ENCODE measurements around the gene POLD2.

The POLD2 gene

DNA sequence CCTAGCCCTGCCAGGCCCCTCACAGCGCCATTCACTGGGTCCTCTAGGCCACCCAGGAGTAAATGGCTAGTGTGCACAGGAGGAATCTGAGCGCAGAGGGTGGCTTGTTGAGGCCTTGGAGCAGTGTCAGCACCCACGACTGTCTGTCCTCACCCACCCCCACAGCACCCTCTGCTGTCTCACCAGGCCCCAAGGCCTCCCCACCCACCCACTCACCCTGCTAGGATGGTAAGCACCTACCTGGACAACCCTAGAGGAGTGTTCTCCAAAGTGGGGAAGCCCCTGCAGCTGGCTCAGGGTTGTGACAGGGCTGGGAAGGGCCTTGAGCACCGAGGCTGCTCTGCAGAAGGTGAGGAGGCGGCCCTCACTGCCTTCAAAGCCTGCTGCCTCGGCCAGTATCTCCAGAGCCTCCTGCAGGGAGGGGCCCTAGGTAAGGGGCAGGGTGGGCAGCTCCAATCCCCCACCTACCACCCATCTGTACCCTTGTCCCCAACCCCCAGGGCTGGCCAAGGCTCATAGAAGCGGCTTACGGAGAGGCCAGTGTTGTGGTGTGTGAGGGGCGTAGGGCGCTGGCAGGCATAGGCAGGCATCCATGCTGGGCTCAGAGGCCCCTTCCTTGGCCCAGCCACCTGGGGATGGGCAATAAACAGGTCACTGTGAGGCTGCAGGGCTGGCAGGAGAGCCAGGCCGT is 43.9 kb downstream of the POLD2 start:
- no peak for DNase-seq

DNA sequence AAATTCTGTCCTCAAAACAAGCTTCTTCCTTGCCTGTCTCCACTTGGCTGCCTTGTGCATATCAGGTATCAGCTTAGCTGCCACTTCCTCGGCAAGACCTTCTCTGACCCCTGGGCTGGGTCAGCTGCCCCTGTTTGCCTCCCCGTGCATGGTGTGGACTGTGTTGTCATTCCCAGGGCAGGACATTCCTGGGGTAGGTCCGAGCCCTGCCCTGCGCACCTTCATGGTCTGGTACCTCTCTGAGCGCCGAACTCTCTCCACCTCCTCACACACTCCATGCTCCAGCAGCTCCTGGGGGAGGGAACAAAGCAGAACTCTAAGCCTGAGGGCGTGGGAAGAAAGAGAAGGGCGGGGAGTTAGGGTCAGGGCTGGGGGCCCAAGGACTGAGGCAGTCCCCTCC is 44.8 kb downstream of the POLD2 start:
- no peak for DNase-seq

DNA sequence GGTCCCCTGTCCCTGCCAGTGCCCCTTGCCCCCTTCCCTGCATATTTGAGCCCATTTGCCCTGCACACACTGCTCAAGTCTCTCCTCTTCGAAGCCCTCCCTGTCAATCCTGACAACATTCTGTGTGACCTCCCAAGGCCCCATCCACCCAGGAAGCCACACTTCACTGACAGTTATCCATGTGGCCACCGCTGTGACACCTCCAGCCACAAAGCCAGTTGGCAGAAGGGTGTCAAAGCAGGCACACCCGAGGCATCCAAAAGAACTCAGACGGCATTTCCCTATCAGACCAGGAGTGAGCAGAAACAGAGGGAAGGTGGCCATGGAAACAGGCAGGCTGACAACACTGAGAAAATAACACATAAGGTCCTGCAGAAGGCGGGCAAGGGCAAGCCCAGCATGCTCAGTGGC is 45.7 kb downstream of the POLD2 start:
- no peak for DNase-seq

DNA sequence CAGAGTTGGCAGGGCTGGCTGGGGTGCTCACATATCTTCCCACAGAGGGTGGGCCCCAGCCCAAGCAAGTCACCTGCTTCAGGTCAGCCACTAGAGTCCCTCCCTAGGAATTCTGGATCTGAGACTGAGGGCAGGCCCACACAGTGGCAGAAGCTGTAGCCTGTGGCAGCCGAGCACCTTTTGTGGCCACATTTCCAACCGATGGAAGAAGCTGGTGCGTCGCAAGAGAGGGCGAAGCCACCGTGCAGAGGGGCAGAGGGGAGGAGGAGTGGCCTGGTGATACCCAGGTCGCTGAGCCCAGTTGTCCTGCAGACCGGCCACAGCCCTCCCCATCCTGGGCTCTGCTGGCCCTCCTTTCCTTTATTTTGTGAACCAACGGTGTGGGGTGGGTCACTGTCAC is 46.3 kb downstream of the POLD2 start:
- DNase-seq = no peak

DNA sequence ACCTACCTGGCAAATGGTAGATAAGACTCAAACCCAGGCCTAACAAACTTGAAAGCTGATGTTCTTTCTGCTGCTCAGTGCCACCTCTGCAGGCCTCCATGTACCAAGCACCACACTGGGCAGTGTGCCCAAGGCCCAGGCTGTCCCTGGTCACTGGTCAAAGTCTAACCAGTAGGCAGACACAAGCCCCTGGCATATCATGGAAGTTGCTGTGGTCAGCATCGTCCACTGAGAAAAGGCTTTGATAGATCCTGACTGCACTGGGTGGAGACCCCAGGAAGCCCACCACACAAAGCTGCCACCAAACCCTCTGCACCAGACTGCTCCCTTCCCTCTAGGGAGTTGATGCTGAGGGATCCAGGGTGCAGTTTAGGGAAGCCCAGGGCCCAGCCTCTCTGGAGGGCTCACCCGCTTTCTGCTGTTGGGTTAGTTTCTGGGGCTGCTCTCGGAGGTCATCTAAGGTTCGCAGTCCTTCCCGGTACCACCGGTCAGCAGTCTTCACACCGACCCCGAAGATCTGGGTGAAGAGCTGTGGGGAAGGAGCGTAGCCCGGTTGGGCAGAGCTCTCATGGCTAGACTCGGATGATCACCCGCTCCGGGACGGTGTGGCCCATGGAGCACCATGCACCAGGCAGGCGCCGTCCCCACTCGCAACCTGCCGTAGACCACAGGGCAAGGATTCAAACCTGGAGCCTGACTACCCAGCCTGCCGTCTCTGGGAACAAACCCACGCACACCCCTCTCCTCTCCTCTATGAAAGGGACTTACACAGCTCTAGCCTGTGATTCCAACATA is 47.0 kb downstream of the POLD2 start:
- DNase-seq = no peak

DNA sequence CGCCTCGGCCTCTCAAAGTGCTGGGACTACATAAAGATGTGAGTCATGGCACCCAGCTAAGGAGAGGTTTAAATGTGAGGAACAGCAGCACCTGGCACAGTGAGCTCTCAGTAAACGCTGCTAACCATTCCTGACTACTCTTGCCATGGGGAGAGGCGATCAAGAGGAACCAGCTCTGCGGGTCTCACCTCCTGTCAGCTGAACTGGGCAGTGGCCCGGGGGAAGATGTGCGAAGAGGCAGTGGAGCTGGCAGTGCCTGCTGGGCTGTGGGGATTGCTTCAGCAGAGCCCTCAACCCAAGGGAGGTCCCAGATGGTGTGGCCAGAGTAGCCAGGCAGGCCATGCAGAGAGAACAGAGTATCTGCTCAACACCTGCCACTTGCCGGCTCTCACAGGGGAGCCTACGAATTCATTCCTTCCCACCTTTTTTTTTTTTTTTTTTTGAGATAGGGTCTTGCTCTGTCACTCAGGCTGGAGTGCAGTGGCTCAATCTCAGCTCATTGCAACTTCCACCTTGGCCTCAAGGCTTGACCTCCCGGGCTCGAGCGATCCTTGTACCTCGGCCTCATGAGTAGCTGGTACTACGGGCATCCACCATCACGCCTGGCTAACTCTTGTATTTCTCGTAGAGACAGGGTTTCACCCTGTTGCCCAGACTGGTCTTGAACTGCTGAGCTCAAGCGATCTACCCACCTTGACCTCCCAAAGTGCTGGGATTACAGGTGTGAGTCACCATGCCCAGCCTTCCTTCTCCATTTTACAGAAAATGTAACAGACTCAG is 47.9 kb downstream of the POLD2 start:
- DNase-seq = no peak

DNA sequence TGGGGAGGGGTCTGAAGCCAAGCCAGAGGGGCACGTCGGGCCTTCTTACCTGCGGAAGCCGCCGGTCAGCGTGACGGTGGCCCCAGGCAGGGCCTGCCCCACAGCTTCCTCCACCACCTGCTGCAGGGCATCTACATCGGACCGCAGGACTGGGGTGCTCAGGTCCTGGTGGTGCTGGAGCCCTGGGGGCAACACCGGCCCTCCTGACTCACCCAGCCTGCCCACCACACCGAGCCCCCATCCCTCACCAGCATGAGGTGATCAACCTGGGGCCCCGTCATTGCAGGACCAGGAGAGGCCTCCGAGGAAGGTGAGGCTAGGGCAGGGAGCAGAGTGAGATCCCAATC is 49.0 kb downstream of the POLD2 start:
- DNase-seq = no peak

DNA sequence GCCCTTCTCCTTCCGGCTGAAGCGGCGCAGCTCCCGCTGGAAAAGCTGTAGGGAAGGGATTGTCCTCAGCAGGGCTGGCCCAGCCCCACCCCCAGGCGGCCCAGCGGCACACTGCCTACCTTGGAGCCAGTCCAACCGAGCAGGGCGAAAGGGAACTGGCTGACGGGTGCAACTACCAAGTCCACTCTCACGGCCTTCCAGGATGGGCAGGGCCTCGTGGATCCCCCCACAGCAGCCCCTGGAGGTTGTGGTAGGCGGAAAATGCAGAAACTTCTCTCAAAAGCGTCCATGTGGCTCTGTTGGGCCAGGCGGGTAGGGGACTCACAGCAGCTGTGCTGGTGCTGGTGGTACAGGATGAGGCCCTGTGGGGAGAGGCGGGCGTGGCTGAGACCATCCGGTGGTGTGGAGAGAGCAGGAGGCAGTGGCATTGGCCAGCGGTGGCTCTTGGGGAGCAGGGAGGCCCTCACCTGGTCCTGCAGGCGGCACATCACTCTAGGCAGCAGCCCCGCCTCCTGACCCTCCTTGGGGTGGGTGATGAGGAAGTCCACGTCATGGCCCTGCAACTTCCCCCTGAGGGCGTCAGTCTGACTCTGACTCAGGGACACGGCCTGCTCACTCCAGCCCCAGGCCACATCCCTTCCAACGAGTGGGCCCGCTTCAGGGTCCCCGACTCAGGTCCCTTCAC is 49.5 kb downstream of the POLD2 start:
- DNase-seq = peak in 2 of 5 experiments; percentile 48 to 60

DNA sequence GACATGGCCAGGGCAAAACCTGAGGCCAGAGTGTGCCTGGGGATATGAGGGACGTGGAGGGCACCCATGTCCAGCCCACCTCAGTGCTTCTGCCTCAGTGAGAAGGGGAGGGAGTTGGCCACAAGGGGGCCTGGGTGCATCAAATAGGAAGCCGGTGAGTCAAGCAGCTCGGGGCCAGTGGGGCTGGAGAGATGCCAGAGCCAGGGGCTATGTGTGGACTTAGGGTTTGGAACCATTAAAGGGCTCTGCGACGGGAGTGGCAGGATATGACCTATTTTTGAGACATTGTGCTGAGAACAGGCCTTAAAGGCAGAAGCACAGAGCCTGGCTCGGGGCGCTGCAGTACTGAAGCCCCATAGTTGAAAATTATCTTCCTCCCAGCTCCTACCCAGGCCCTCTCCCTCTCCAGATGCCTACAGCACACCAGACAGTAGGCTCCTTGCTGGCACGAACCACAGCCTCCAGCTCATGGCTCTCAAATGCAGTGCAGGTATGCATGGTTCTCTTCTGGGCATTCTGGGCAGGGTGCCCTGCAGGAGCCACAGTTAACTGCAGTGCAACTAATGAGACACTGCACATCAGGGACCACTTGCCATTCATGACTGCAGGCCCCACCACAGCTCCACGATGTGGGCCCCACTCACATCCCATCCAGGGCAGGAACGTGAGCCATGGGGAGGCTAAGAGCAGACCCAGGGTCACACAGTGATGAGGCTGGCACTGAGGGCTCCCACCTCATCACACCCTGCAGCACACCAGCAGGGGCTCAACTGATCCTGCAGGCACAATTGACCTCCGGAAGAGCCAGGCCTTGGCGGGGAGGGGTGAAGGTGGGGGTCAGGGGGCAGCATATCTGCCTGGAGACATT is 50.8 kb downstream of the POLD2 start:
- peak in 3 of 5 experiments; percentile 25 to 44 (median 30) for DNase-seq

DNA sequence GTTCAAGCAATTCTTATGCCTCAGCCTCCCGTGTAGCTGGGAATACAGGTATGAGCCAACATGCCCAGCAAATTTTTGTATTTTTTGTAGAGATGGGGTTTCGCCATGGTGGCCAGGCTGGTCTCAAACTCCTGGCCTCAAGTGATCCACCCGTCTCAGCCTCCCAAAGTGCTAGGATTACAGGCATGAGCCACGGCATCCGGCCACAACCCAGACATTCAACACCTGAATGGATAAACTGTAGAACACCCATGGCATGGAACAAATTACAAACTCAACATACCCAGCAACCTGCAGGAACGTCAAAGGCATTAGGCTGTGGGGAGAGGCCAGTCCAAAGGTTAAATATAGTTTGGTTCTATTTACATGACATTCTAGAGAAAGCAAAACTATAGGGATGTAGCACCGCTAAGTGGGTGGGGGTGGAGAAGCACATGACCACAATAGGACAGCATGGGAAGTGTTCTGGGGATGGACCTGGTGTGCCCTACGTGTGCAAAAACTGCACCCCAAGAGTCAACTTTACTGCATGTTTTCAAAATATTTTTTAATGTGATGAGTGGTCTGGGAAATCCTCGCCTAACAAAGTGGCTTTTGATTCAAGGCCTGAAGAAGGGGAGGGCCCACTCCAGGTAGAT is 51.5 kb downstream of the POLD2 start:
- DNase-seq = no peak

DNA sequence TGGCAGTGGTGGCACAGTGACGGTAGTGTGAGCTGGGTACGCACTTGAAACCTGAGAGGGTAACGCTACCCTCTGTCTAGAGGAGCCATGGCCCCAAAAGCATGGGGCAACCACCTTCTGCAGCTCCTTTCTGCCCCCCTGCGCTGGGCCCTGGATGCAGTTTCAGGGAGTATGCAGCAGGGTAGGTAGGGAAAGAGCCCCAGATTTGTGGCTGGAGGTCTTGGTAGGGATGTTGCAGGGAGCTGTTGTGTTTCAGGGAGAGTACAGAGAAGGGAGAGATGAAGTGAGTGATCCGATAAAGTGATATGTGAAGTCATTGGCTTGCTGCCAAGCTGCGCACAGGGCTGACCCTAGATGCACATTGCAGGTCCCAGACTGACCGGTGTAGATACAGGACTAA is 55.3 kb downstream of the POLD2 start:
- DNase-seq = no peak

DNA sequence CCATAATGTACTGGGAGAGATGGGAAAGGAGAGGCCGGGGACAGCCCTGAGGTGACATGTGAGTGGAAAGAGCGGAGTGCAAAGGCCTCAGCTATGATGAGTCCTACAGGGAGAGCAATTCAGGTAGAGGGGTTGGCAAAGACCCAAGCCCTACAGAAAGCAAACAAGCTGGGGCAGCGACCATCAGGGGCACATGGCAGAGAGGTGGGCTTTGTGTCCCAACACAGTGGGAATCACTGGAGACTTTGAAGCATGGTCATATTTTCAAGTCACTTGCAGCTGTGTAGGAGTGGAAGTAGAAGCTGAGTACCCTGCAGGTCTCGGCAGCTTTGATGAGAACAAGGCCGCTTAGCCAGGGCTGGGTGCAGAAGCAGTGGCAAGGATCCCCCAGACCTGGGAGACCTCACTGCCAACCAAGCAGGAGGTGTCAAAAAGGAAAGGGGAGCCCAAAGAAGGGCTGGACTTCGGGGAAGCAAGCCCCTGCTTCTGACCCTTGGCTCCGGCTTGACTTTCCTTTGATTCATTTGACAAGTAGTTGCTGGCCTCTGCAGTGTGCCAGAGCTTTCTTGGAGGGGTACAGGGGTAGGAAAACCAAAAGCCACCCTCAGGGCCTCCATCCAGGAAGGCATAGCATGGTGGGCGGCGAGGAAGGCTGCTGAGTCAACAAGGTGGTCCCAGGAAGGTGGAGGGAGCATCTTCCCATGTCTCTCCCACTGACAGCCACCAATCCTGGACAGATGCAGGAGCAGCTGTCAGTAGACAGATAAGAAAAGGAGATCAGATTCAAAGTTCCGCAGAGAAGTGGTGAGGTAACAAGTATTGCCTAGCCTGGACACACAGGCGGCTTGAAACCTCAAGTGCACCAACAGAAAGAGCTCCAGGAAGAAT is 56.0 kb downstream of the POLD2 start:
- DNase-seq = no peak

DNA sequence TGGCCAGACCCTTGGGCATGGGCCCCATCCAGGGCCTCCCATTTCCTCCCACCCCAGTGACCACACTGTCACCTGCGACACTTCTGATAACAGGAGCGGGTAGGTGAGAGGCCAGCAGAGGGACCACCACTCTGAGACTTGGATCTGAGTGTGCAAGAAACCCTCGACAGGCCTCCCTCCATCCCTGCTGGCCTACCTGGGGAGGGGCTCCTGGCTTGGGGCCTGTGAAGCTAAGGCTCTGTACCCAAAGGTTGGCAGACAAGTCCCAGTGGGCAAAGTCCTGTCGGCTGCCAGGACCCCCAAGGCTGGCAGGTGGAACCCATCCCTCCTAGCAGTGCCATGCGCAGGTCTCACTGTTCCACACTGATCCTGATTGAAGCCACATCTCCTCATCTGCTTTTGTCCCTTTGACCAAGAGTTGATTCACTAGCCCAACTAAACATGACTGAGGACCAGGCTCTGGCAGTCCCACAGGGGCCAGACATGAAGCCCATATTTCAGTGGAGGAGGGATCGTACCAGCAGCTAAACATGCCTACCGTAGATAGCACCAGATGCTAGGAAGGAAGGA is 56.8 kb downstream of the POLD2 start:
- DNase-seq = no peak

DNA sequence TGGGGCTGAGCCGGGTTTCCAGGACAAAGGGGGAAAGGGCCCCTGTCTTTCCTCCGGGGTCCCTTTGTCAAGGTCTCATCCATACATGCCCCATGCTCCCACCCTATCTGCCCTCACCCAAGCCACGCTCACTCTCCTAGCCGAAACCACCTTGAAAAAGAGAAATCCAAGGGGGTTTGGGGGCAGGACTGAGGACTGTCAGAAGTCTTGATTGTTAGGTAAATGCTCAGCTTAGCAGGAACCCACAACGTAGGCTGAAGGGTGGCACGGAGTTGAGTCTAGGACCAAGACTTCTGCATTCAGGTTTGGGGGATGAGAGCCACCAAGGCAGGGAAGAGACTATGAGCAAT is 57.3 kb downstream of the POLD2 start:
- DNase-seq = no peak

DNA sequence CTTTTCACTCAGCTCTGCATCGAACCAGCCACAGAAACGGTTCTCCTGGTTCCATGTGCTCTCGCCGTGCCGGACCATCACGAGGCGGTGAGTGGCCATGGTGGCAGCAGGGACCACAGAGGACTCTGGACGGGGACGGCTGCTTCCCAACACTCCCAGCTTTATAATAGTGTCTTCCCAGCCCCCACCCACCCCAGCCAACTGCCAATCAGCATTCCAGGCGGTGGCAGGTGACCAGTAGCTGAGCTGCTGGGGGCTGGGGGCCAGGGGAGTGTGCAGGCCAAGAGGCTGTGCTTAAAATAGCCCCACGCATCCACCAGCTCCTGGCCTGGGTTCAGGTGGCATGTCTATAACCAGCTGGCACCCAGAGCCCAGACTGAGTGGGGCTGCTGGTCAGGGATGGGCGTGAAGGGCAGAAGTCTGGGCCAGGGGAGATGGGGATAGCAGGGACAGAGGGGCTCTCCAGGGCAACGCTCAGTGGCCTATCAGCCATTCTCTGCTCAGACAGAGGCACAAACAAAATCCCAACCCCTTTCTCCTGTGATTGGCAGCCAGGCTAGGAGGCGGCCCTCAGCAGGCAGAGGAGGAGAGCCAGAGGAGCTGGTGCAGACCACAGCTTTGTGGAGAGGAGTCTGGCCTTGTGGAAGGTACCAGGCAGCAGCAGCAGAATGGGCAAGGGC is 57.8 kb downstream of the POLD2 start, which contains the start of gene PGAM2:
PGAM2 (minus strand) TSS at position 137 of the 680 bp plus-strand sequence; CDS start at position 99, 38 bp downstream.
- peak in 1 of 5 experiments; percentile 57 for DNase-seq

DNA sequence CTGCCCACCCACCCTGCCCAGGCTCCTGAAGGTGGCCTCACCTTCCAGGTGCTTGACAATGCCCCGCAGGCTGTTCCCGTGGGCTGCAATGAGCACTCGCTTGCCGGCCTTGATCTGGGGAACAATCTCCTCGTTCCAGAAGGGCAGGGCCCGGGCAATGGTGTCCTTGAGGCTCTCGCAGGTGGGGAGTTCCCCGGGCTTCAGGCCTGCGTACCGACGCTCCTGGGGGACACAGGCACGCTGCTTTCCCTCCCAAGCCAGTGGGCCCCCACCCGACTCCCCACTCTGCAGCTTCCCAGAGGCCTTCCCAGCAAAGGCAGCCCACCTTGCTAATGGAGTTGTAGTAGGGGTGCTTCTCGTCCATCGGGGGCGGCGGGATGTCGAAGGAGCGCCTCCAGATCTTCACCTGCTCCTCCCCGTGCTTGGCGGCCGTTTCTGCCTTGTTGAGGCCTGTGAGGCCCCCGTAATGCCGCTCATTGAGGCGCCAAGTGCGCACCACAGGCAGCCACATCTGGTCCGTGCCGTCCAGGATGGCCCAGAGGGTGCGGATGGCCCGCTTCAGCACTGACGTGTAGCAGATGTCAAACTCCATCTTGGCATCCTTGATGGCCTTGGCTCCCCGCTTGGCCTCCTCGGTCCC is 58.4 kb downstream of the POLD2 start:
- peak in 1 of 5 experiments; percentile 34 for DNase-seq
